AG08396 (cell line): ENCODE measurements around the gene CBX5.
"Not testable (repeated sequence)": the region's sequence is repeated elsewhere in the genome, so short reads cannot be mapped to it uniquely, and the experiment has no call there.

Source experiments
- DNase-seq: peaks from one replicate; pipeline ENCODE4 v3.0.0; 2012; ENCODE audit warnings: low spot score, mixed read lengths

The CBX5 gene

GRCh38 chr12:54279632-54280467, at the start of gene CBX5:
TSS of gene CBX5 (minus strand) at chr12:54280122. CDS start at chr12:54257650, 22,472 bp downstream.
- peak; percentile 98 for DNase-seq

- DNase-seq = no peak
These were observed 48.8 kb upstream of the CBX5 start for GRCh38 chr12:54328595-54329337.

- not testable (repeated sequence) for DNase-seq
These were observed 45.7 kb upstream of the CBX5 start for GRCh38 chr12:54325442-54326109.

GRCh38 chr12:54324617-54325441, 44.9 kb upstream of the CBX5 start, which contains the start of gene COPZ1:
TSS of gene COPZ1 (plus strand) at chr12:54325131. CDS start at chr12:54325164, 33 bp downstream.
- DNase-seq = peak; percentile 91

DNA sequence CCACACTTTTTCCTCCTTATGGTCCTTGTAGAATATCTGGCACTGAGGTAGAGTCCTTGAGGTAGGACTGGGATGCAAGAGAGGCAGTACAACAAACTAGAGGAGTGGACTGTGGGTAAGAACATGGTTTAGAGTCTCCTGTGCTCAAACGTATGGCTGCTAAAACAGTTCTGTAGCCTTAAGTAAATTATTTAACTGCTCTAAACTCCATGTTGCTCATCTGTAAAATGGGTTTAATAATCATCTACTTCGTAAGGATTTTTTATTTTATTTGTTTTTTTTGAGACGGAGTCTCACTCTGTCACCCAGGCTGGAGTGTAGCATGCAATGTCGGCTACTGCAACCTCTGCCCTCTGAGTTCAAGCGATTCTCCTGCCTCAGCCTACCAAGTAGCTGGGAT, 41.4 kb upstream of the CBX5 start:
- no peak for DNase-seq

DNA sequence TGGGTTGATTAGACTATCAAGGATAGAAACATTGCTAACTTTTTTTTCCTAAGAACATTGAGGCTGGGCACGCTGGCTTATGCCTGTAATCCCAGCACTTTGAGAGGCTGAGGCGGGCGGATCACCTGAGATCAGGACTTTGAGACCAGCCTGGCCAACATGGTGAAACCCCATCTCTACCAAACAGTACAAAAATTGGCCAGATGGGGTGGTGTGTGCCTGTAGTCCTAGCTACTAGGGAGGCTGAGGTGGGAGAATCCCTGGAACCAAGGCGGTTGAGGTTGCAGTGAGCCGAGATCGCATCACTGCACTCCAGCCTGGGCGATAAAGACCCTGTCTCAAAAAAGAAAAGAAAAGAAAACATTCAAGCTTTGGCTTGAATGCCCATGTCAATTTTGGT, 32.4 kb upstream of the CBX5 start:
- not testable (repeated sequence) for DNase-seq

- no peak for DNase-seq
These were observed 31.1 kb upstream of the CBX5 start for GRCh38 chr12:54311051-54311450.

- DNase-seq = no peak
These were observed 27.2 kb upstream of the CBX5 start for GRCh38 chr12:54306925-54307741.

- peak; percentile 50 for DNase-seq
These were observed 24.4 kb upstream of the CBX5 start for GRCh38 chr12:54304187-54304810.

- no peak for DNase-seq
These were observed 23.7 kb upstream of the CBX5 start for GRCh38 chr12:54303640-54304039.

DNA sequence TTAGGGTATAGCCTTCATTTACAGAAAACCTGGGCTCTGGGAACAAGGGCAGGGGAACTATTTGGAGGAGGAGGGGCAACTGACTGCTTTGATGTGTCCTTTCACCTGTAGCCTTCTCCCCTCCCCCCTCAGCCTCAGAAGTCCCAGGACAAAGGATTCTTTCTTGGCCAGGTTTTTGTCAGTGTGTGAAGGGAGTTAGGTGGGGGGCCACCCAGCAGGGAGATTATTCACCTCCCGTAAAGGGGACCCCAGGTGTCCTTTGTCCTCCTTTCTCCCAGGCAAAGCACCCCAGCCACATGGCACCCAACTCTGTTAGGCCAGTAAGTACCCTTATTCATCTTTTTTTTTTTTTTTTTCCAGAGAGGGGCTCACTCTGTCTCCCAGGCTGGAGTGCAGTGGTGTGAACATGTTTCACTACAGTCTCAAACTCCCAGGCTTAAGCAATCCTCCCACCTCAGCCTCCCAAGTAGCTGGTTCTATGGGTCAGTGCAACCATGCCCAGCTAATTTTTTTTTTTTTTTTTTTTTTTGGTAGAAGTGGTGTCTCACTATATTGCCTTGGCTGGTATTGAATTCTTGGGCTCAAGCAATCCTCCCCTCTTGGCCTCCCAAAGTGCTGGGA, 21.6 kb upstream of the CBX5 start:
- DNase-seq = no peak

DNA sequence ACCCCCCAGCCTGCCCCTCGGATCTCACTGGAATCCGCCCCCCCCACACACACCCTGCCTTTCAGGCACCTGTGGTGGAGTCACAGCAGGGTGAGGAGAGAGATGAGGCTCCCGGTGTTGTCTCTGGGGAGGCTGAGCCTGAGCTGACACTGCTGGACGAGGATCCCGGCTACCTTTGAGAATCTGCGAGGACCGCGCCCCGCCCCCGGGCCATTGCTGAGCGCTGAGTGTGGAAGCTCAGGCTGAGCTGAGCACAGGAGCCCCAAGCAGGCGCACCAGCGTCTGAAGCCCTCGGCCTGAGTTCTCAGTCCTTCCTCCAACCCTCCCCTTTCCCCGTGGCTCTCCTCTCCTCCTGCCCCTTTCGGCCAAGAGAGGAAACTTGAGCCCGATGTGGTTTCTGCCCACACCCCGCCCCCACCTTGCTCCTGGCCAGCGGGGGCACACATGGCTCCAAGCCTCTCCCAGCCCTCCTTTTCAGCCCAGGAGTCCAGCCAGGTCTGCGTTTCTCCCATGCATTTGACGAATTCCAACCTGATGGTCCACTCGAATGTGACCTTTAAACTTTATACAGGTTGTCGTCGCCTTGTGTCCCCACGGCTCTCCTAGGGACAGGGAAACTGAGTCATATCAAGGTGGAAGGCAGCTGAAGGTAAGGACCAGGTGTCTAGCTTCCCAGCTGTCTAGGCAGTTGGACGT, 21.0 kb upstream of the CBX5 start, which contains the start of gene NFE2:
Gene NFE2 (minus strand): TSS at position 284 of the 696 bp plus-strand sequence. CDS start 5,767 bp downstream, outside the sequence.
- DNase-seq = peak; percentile 69

DNA sequence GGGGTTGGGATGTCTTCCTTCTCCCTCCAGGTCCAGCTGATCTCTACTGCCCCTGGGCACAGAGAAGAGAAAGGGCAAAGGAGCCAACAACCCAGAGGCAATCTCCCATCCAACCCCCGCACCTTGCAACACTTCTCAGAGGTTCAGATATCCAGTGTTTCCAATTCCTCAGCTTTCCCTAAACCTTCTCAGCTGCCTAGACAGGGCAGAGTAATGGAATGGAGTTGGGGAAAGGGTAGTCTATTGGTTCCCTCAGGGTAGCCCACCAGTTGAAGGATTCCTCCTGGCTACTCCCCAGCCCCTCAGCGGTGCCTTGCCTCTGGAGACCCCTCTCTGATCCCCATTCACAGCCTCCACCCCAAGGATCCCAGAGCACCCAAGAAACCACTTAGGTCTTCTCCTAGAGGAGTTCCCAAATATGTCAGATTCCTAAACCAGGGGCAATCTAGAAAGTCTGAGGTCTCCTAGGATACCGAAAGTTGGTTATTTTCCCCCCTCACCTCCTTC, 20.4 kb upstream of the CBX5 start:
- DNase-seq = no peak

DNA sequence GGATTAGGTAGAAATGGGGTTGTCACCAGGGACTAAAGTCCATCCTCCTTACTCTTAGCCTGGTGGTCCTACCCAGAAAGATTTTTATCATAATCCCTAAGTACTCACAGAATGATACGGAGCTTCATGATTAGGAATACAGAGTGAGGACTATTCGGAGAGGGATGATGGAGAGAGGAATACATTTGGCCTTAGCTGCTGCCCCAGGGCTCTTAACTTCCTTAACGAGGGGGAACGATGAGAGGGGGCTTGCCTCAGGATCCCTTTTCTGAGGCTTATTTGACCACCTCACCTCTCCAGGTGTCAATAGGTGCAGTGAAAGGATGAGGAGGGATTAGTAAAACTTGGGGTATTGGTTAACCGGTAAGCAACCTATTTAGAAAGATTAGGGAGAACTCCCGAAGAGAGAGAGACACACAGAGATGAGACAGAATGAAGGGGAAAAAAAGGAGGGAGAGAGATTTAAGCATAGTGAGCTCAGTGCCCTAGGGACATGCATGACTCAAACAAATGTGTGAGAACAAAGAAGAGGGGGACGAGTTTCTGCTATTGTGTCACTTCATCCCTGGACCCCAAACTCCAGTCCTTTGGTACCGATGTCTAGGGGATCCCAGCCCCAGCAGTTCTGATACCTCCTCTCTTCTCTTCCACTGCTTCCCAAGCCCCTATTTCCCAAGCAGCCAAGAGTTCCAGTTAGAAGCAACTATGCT, 19.7 kb upstream of the CBX5 start:
- no peak for DNase-seq

GRCh38 chr12:54298904-54299303, 19.0 kb upstream of the CBX5 start:
- no peak for DNase-seq

DNA sequence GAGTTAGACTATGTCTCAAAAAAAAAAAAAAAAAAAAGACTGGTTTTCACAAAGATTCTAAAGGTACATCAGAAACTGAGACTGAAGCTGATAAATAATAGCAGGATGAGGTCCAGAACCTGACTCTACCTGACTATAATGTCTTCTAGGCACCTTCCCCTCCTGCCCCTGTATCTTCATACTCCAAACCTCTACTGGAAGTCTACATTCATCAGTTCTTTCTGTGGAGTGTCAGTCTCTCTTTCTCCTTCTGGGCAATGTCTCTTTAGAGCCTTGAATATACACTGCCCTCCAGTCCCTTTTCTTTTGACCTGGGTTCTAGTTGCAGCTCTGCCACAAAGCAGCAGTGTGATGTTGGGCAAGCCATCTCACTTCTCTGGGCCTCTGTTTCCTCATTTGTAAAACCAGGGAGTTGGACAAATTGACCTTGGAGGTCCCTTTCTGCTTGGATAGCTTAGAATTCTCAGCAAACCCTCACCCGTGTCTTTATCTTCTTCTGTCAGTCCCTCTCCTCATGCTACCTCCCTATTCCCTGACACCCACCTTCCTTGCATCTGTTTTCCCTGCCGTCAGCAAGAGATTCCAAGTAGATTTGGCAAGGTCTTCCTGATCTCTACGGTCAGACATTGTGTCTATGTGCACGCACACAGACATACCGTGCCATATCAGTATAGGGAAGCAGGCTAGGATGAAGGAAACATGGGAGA, 16.6 kb upstream of the CBX5 start:
- no peak for DNase-seq

DNA sequence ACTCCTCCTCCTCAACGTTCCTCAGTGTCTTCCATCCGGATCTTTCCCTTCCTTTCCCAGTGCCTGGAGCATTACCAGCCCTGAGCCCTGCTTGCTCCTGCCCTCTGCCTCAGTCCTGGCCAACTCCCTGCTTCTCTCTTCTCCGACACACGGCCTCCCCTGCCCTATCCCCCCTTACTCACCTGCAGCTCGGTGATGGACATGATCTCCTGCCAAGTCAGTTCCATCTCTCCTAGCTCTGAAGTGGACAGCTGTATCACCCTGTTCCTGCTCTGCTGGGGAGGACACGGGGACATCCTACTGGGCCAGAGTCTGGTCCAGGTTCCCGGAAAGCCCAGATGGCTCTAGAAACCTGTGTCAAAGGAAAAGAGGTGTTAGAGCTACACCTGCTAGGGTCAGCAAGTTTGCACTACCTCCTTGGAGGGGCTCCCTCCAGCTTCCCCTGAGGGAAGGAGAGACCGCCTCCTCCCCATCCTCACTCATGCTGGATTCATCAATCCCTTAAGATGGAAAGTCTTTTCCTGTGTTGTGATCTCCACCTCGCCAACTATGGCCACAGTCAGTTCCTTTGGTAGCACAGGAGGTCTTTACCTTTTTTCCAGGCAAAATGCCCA, 15.1 kb upstream of the CBX5 start:
- DNase-seq = no peak
